ENCODE results near the gene AIRE.
"Not testable (repeated sequence)": the region's sequence is repeated elsewhere in the genome, so short reads cannot be mapped to it uniquely, and the experiment has no call there.

Gene AIRE

GRCh38 chr21:44296103-44296519, 10.4 kb downstream of the AIRE start:
- Mint-ChIP-seq H3K9me3 (no peaks in the 10 kb centered on the region), H3K27me3 (no peaks in the 10 kb centered on the region), H3K4me3 (no peak overlapping the region), H3K4me1 (peaks cover 31% of the 10 kb centered on the region), H3K36me3 (no peaks in the 10 kb centered on the region), H3K27ac (no peak overlapping the region)

- H3K36me3 Mint-ChIP-seq, result no peaks in the 10 kb centered on the region
- no peak overlapping the region for H3K27ac Mint-ChIP-seq
- H3K4me1 Mint-ChIP-seq, result peaks cover 39% of the 10 kb centered on the region
- no peaks in the 10 kb centered on the region for H3K27me3 Mint-ChIP-seq
- no peak overlapping the region for H3K4me3 Mint-ChIP-seq
- no peaks in the 10 kb centered on the region for H3K9me3 Mint-ChIP-seq
These were observed 11.2 kb downstream of the AIRE start for GRCh38 chr21:44296916-44297315.

- peak overlapping the region; percentile 39 for H3K4me3 Mint-ChIP-seq
- H3K36me3 Mint-ChIP-seq, result no peaks in the 10 kb centered on the region
- no peak overlapping the region for H3K27ac Mint-ChIP-seq
- H3K27me3 Mint-ChIP-seq, result no peaks in the 10 kb centered on the region
- no peaks in the 10 kb centered on the region for H3K9me3 Mint-ChIP-seq
- H3K4me1 Mint-ChIP-seq, result peaks cover 47% of the 10 kb centered on the region
These were observed 12.0 kb downstream of the AIRE start for GRCh38 chr21:44297525-44298290.

GRCh38 chr21:44298301-44298700, 12.6 kb downstream of the AIRE start:
- Mint-ChIP-seq H3K9me3 (no peaks in the 10 kb centered on the region), H3K27ac (peak overlapping the region; percentile 35), H3K4me3 (peak overlapping the region; percentile 39), H3K4me1 (peaks cover 52% of the 10 kb centered on the region), H3K36me3 (no peaks in the 10 kb centered on the region), H3K27me3 (no peaks in the 10 kb centered on the region)

GRCh38 chr21:44299085-44299457, 13.4 kb downstream of the AIRE start:
- Mint-ChIP-seq H3K4me3 (peak overlapping the region; percentile 87), H3K27me3 (no peaks in the 10 kb centered on the region), H3K4me1 (peaks cover 60% of the 10 kb centered on the region), H3K36me3 (no peaks in the 10 kb centered on the region), H3K27ac (peak overlapping the region; percentile 88), H3K9me3 (no peaks in the 10 kb centered on the region)

GRCh38 chr21:44299458-44300261, 14.0 kb downstream of the AIRE start, which contains the start of gene PFKL:
TSS of gene PFKL (plus strand) at chr21:44300053. CDS start at chr21:44300106, 53 bp downstream.
- Mint-ChIP-seq H3K27ac (peak within 1 kb of the TSS; percentile 88), H3K36me3 (no peaks in the 10 kb centered on the region), H3K4me1 (peaks cover 61% of the 10 kb centered on the region), H3K9me3 (no peaks in the 10 kb centered on the region), H3K27me3 (no peaks in the 10 kb centered on the region), H3K4me3 (peak within 1 kb of the TSS; percentile 87)

GRCh38 chr21:44300262-44300959, 14.7 kb downstream of the AIRE start:
- H3K27ac Mint-ChIP-seq, result peak overlapping the region; percentile 82
- no peaks in the 10 kb centered on the region for H3K36me3 Mint-ChIP-seq

GRCh38 chr21:44301141-44301540, 15.5 kb downstream of the AIRE start:
- no peaks in the 10 kb centered on the region for H3K9me3 Mint-ChIP-seq
- H3K4me3 Mint-ChIP-seq, result peak overlapping the region; percentile 79
- H3K27me3 Mint-ChIP-seq, result no peaks in the 10 kb centered on the region
- peaks cover 62% of the 10 kb centered on the region for H3K4me1 Mint-ChIP-seq
- no peaks in the 10 kb centered on the region for H3K36me3 Mint-ChIP-seq
- H3K27ac Mint-ChIP-seq, result peak overlapping the region; percentile 82

More at GRCh38 chr21:44300262-44300959, 14.7 kb downstream of the AIRE start:
- no peaks in the 10 kb centered on the region for H3K27me3 Mint-ChIP-seq
- peaks cover 63% of the 10 kb centered on the region for H3K4me1 Mint-ChIP-seq
- peak overlapping the region; percentile 79 for H3K4me3 Mint-ChIP-seq
- no peaks in the 10 kb centered on the region for H3K9me3 Mint-ChIP-seq

GRCh38 chr21:44301961-44302406, 16.3 kb downstream of the AIRE start:
- H3K27ac Mint-ChIP-seq, result no peak overlapping the region
- H3K4me3 Mint-ChIP-seq, result peak overlapping the region; percentile 44
- H3K4me1 Mint-ChIP-seq, result peaks cover 62% of the 10 kb centered on the region
- no peaks in the 10 kb centered on the region for H3K36me3 Mint-ChIP-seq
- H3K27me3 Mint-ChIP-seq, result no peaks in the 10 kb centered on the region
- no peaks in the 10 kb centered on the region for H3K9me3 Mint-ChIP-seq

GRCh38 chr21:44302573-44303401, 17.1 kb downstream of the AIRE start:
- Mint-ChIP-seq H3K4me1 (peaks cover 56% of the 10 kb centered on the region), H3K27ac (peak overlapping the region; percentile 30), H3K4me3 (peak overlapping the region; percentile 44)
- not testable (repeated sequence) for H3K9me3 Mint-ChIP-seq, H3K36me3 Mint-ChIP-seq, H3K27me3 Mint-ChIP-seq

GRCh38 chr21:44303490-44303981, 17.9 kb downstream of the AIRE start:
- Mint-ChIP-seq H3K4me1 (peaks cover 48% of the 10 kb centered on the region), H3K36me3 (no peaks in the 10 kb centered on the region), H3K9me3 (no peaks in the 10 kb centered on the region), H3K27ac (no peak overlapping the region), H3K4me3 (peak overlapping the region; percentile 9), H3K27me3 (no peaks in the 10 kb centered on the region)

- H3K27ac Mint-ChIP-seq, result no peak overlapping the region
- H3K4me3 Mint-ChIP-seq, result no peak overlapping the region
- H3K9me3 Mint-ChIP-seq, result no peaks in the 10 kb centered on the region
- H3K36me3 Mint-ChIP-seq, result no peaks in the 10 kb centered on the region
- peaks cover 44% of the 10 kb centered on the region for H3K4me1 Mint-ChIP-seq
- no peaks in the 10 kb centered on the region for H3K27me3 Mint-ChIP-seq
These were observed 18.4 kb downstream of the AIRE start for GRCh38 chr21:44304011-44304616.

- peaks cover 41% of the 10 kb centered on the region for H3K4me1 Mint-ChIP-seq
- no peaks in the 10 kb centered on the region for H3K36me3 Mint-ChIP-seq
- peak overlapping the region; percentile 52 for H3K27ac Mint-ChIP-seq
- no peaks in the 10 kb centered on the region for H3K9me3 Mint-ChIP-seq
- H3K27me3 Mint-ChIP-seq, result no peaks in the 10 kb centered on the region
- no peak overlapping the region for H3K4me3 Mint-ChIP-seq
These were observed 19.2 kb downstream of the AIRE start for GRCh38 chr21:44304877-44305293.

- Mint-ChIP-seq H3K4me1 (peaks cover 40% of the 10 kb centered on the region), H3K27ac (no peak overlapping the region), H3K36me3 (no peaks in the 10 kb centered on the region), H3K9me3 (no peaks in the 10 kb centered on the region), H3K4me3 (no peak overlapping the region), H3K27me3 (no peaks in the 10 kb centered on the region)
These were observed 20.0 kb downstream of the AIRE start for GRCh38 chr21:44305691-44306090.

All from activated naive CD4-positive, alpha-beta T cell treated with anti-CD3 and anti-CD28 coated beads, Interleukin-2, amount 50 U/mL, for 24 hours (primary cell).